GM18858 (cell line): ENCODE measurements around the gene ZBTB7C.

Experiments used
- ATAC-seq: cut with Tn5 transposase; IDR thresholded peaks from one replicate; pipeline ENCODE4 v1.9.1; 2021; ENCODE audit not compliant: unreplicated experiment

ZBTB7C gene

GRCh38 chr18:48073211-48073930 lies 335.8 kb downstream of the ZBTB7C start:
- ATAC-seq = no peak

GRCh38 chr18:48072428-48073204 lies 336.6 kb downstream of the ZBTB7C start:
- no peak for ATAC-seq

- ATAC-seq = no peak
Measured at GRCh38 chr18:48068916-48069445, 340.2 kb downstream of the ZBTB7C start.

- ATAC-seq = no peak
Measured at GRCh38 chr18:48066225-48066652, 342.9 kb downstream of the ZBTB7C start.

GRCh38 chr18:48065601-48065995 lies 343.6 kb downstream of the ZBTB7C start:
- ATAC-seq = no peak

GRCh38 chr18:48064978-48065600 lies 344.1 kb downstream of the ZBTB7C start:
- no peak for ATAC-seq

GRCh38 chr18:48061781-48062570 lies 347.2 kb downstream of the ZBTB7C start:
- ATAC-seq = no peak

GRCh38 chr18:48060970-48061369 lies 348.2 kb downstream of the ZBTB7C start:
- ATAC-seq = no peak

GRCh38 chr18:48060346-48060745 lies 348.8 kb downstream of the ZBTB7C start:
- no peak for ATAC-seq

- no peak for ATAC-seq
Measured at GRCh38 chr18:48059455-48060010, 349.6 kb downstream of the ZBTB7C start.

GRCh38 chr18:48058486-48058885 lies 350.7 kb downstream of the ZBTB7C start:
- no peak for ATAC-seq

- ATAC-seq = no peak
Measured at GRCh38 chr18:48057018-48057417, 352.2 kb downstream of the ZBTB7C start.

- no peak for ATAC-seq
Measured at GRCh38 chr18:48055351-48055750, 353.8 kb downstream of the ZBTB7C start.

GRCh38 chr18:48053881-48054816 lies 355.0 kb downstream of the ZBTB7C start:
- no peak for ATAC-seq

GRCh38 chr18:48052842-48053241 lies 356.3 kb downstream of the ZBTB7C start:
- no peak for ATAC-seq

GRCh38 chr18:48051945-48052840 lies 357.0 kb downstream of the ZBTB7C start:
- no peak for ATAC-seq

- no peak for ATAC-seq
Measured at GRCh38 chr18:48050176-48050575, 359.0 kb downstream of the ZBTB7C start.

- no peak for ATAC-seq
Measured at GRCh38 chr18:48049757-48050156, 359.4 kb downstream of the ZBTB7C start.
